Activated CD8-positive, alpha-beta memory T cell treated with anti-CD3 and anti-CD28 coated beads for 36 hours (primary cell): ENCODE data around the gene LRP2. TPM values are rescaled to one million over a fixed set of nuclear protein-coding genes. Genes with fewer than 3 reads are reported as not detected.
"Not testable (repeated sequence)": the region's sequence is repeated elsewhere in the genome, so short reads cannot be mapped to it uniquely, and the experiment has no call there.

Source experiments
- CTCF ChIA-PET: fragments of 350-600 bp; sonication (Branson Sonifier 250); formaldehyde crosslinking; loops from one replicate; lab custom pipeline; 2021; ENCODE audit warnings: antibody characterized with exemption; lab: Charles Lee
- POLR2A ChIA-PET: fragments of 350-600 bp; sonication (Branson Sonifier 250); formaldehyde crosslinking; loops from one replicate; lab custom pipeline; 2021; ENCODE audit warnings: antibody characterized with exemption; lab: Charles Lee
- total RNA-seq, 2 experiments: library from RNA; stranded (reverse); gene quantifications; one replicate each; pipeline ENCODE4 v1.2.3, GENCODE V29; 2021

The LRP2 gene
- under 1 TPM; 0.08 to 0.17 TPM for total RNA-seq

- POLR2A ChIA-PET, result no interaction called here
Observed at GRCh38 chr2:169362118-169362893, at the start of gene LRP2. Gene LRP2 (minus strand): TSS chr2:169362534. CDS start chr2:169362399, 135 bp downstream.

GRCh38 chr2:169406891-169407290 lies 44.6 kb upstream of the LRP2 start:
- ChIA-PET CTCF (no interaction called here), POLR2A (no interaction called here)

More at GRCh38 chr2:169362118-169362893, at the start of gene LRP2:
- CTCF ChIA-PET, result interaction anchor here (0.8 kb wide), 1 partner anchor 113 kb away, joined by 3 read pairs; no protein-coding TSS in a partner anchor

- CTCF ChIA-PET, POLR2A ChIA-PET: not testable (repeated sequence)
Observed at GRCh38 chr2:169399491-169399890, 37.2 kb upstream of the LRP2 start.

- ChIA-PET CTCF (no interaction called here), POLR2A (no interaction called here)
Observed at GRCh38 chr2:169397697-169398096, 35.4 kb upstream of the LRP2 start.

- ChIA-PET POLR2A (no interaction called here), CTCF (no interaction called here)
Observed at GRCh38 chr2:169395821-169396374, 33.6 kb upstream of the LRP2 start.

- CTCF ChIA-PET, result no interaction called here
Observed at GRCh38 chr2:169393068-169393590, 30.8 kb upstream of the LRP2 start.

GRCh38 chr2:169391236-169391635 lies 28.9 kb upstream of the LRP2 start:
- ChIA-PET CTCF (no interaction called here), POLR2A (no interaction called here)

More at GRCh38 chr2:169393068-169393590, 30.8 kb upstream of the LRP2 start:
- POLR2A ChIA-PET, result no interaction called here

GRCh38 chr2:169388161-169388560 lies 25.8 kb upstream of the LRP2 start:
- ChIA-PET POLR2A (interaction anchor here (0.6 kb wide), 1 partner anchor 54 kb away, joined by 3 read pairs; no protein-coding TSS in a partner anchor), CTCF (no interaction called here)

GRCh38 chr2:169386722-169387121 lies 24.4 kb upstream of the LRP2 start:
- POLR2A ChIA-PET, result no interaction called here
- CTCF ChIA-PET, result no interaction called here

GRCh38 chr2:169384816-169385215 lies 22.5 kb upstream of the LRP2 start:
- POLR2A ChIA-PET, result no interaction called here
- CTCF ChIA-PET, result no interaction called here

- ChIA-PET POLR2A (no interaction called here), CTCF (no interaction called here)
Observed at GRCh38 chr2:169372561-169372960, 10.2 kb upstream of the LRP2 start.

GRCh38 chr2:169366066-169366465 lies 3.7 kb upstream of the LRP2 start:
- ChIA-PET CTCF (no interaction called here), POLR2A (no interaction called here)

GRCh38 chr2:169365029-169365480 lies 2.7 kb upstream of the LRP2 start:
- CTCF ChIA-PET, result interaction anchor here (0.5 to 0.6 kb wide), 2 partner anchors 8 to 99 kb away, joined by 3 to 4 read pairs; no protein-coding TSS in a partner anchor
- POLR2A ChIA-PET, result no interaction called here

GRCh38 chr2:169363560-169364150 lies 1.3 kb upstream of the LRP2 start:
- ChIA-PET CTCF (interaction anchor here (0.6 kb wide), 1 partner anchor 809 kb away, joined by 3 read pairs; no protein-coding TSS in a partner anchor), POLR2A (no interaction called here)

- ChIA-PET POLR2A (no interaction called here), CTCF (no interaction called here)
Observed at GRCh38 chr2:169362894-169363559, 693 bp upstream of the LRP2 start.

- POLR2A ChIA-PET, result no interaction called here
- CTCF ChIA-PET, result interaction anchor here (0.8 kb wide), 1 partner anchor 114 kb away, joined by 3 read pairs; no protein-coding TSS in a partner anchor
Observed at GRCh38 chr2:169361706-169362117, 622 bp downstream of the LRP2 start.

- CTCF ChIA-PET, result interaction anchor here (0.8 kb wide), 1 partner anchor 114 kb away, joined by 3 read pairs; no protein-coding TSS in a partner anchor
- POLR2A ChIA-PET, result interaction anchor here (0.6 kb wide), 1 partner anchor 9 kb away, joined by 3 read pairs; no protein-coding TSS in a partner anchor
Observed at GRCh38 chr2:169360984-169361705, 1.2 kb downstream of the LRP2 start.

- ChIA-PET CTCF (no interaction called here), POLR2A (no interaction called here)
Observed at GRCh38 chr2:169358016-169358415, 4.3 kb downstream of the LRP2 start.

GRCh38 chr2:169354244-169354643 lies 8.1 kb downstream of the LRP2 start:
- ChIA-PET POLR2A (no interaction called here), CTCF (no interaction called here)
